D721Med (cell line): ENCODE results near the gene SLC38A10.
A peak's percentile ranks its signal among the peaks of the same experiment; 100 is the strongest.
"Not testable (repeated sequence)": the region's sequence is repeated elsewhere in the genome, so short reads cannot be mapped to it uniquely, and the experiment has no call there.

Experiments used
- DNase-seq: peaks from one replicate; pipeline ENCODE4 v3.0.0; 2011; ENCODE audit warnings: low spot score; ENCODE audit not compliant: insufficient read length
- FAIRE-seq: peaks from 2 replicates; lab custom pipeline; 2011; peaks lifted over from hg19 to GRCh38; lab: Jason Lieb, UNC
- CTCF ChIP-seq: IDR thresholded peaks from 2 replicates; pipeline ENCODE4 v1.5.1; 2012; ENCODE audit warnings: mild to moderate bottlenecking, control low read depth; ENCODE audit not compliant: insufficient read depth; ENCODE audit errors: missing control alignments

SLC38A10 gene

GRCh38 chr17:81309859-81310839 lies 15.0 kb upstream of the SLC38A10 start:
- DNase-seq: no peak

GRCh38 chr17:81309140-81309858 lies 14.2 kb upstream of the SLC38A10 start:
- FAIRE-seq (no peak), DNase-seq (no peak)
- TF ChIP-seq CTCF: peak; percentile 29

More at GRCh38 chr17:81309859-81310839, 15.0 kb upstream of the SLC38A10 start:
- TF ChIP-seq CTCF: no peak
- no peak for FAIRE-seq

GRCh38 chr17:81308784-81309139 lies 13.7 kb upstream of the SLC38A10 start:
- not testable (repeated sequence) for DNase-seq, FAIRE-seq

GRCh38 chr17:81307636-81308560 lies 12.8 kb upstream of the SLC38A10 start:
- DNase-seq (no peak), FAIRE-seq (no peak)
- TF ChIP-seq CTCF: no peak

GRCh38 chr17:81306898-81307510 lies 11.9 kb upstream of the SLC38A10 start:
- no peak for FAIRE-seq
- no peak for TF ChIP-seq CTCF
- DNase-seq: no peak

GRCh38 chr17:81306491-81306890 lies 11.4 kb upstream of the SLC38A10 start:
- FAIRE-seq: no peak
- DNase-seq: no peak
- no peak for TF ChIP-seq CTCF
